ENCODE data around the gene TRPV2. TPM values are rescaled to one million over a fixed set of nuclear protein-coding genes. Genes with fewer than 3 reads are reported as not detected.

Gene TRPV2
- total and polyA plus RNA-seq, 10 of the 15 experiments (the other 5 are each of a cell fraction or from before 2014, with no cell fraction given): 8.9 to 94.4 (median 54.1) TPM

DNA sequence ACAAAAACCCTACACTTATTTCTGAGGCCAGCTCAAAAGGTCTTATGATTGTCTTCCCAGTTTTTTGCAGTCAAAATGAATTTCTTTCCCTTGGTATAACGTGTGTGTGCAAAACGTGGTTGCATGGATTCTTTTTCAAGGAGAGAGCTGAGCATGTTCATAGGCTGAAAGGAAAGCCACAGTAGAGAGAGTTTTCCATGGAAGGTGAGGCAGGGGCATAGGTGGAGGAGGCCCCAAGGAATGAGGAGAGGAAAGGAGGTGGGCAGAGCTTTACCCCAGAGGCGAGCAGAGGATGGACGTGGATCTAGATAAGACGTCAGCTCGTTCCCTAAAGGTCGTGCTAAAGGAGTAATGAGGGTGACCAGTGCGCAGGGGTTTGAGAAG lies 22.8 kb downstream of the TRPV2 start (continued):
- TF ChIP-seq, protein P1, sequence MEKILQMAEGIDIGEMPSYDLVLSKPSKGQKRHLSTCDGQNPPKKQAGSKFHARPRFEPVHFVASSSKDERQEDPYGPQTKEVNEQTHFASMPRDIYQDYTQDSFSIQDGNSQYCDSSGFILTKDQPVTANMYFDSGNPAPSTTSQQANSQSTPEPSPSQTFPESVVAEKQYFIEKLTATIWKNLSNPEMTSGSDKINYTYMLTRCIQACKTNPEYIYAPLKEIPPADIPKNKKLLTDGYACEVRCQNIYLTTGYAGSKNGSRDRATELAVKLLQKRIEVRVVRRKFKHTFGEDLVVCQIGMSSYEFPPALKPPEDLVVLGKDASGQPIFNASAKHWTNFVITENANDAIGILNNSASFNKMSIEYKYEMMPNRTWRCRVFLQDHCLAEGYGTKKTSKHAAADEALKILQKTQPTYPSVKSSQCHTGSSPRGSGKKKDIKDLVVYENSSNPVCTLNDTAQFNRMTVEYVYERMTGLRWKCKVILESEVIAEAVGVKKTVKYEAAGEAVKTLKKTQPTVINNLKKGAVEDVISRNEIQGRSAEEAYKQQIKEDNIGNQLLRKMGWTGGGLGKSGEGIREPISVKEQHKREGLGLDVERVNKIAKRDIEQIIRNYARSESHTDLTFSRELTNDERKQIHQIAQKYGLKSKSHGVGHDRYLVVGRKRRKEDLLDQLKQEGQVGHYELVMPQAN (conservative IDR thresholded peaks at IDR 0.05): peak; percentile 14; the same call in 1 of the 2 replicates
- peak; percentile 63 for TF ChIP-seq SMAD1 (IDR thresholded peaks at IDR 0.05; ENCODE audit: low read depth, partially characterized antibody)
- no peak for TF ChIP-seq PAX5 (IDR thresholded peaks at IDR 0.05; ENCODE audit: borderline replicate concordance, low read depth, low read length)

DNA sequence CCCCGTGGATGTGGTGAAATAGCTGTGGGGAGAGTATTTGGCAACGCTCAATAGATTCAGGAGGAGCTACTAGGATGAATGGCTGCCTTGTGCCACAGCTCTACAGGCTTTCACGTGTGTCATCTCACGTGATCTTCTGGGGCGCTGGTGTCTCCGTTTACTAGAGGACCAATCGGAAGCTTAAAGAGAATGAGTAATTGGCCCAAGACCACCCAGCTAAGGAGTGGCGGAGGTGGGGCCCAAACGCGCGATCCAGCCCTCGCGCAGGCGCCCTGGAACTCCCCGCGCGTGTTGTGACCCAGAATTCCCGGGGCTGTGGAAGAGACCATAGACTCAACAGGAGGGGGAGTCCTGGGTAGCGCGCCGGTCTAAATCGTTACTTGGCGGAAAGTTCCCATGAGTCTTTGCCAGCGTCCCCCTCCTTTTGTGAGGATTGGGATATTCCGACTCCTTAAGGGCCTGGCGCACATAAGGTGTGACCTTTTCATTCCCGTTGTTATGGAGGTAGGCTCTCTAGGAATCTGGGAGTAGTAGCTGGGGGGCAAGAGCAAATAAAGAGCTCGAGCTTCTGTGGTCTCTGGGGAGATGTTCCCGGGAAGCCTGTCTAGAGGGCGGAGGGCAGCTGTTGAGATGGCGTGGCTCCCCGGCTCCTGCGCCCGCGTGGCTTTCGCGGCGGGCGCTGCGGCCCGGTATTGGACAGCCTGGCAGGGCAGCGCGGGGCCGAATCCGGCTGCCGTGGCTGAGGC lies 23.4 kb downstream of the TRPV2 start:
- peak overlapping the region; percentile 62 for H2AFZ ChIP-seq (ENCODE audit: control insufficient read depth, low read depth, low read length)
- H3K4me3 ChIP-seq: peak overlapping the region; percentile 97
- SMC1A ChIA-PET (ENCODE audit: uncharacterized antibody, unreplicated experiment): interaction anchor here (0.6 to 3.0 kb wide), 17 partner anchors 8 to 152 kb away, joined by 3 to 25 read pairs (median 4); partner anchors contain the start of genes TRPV2 and UBB
- DNase-seq (ENCODE audit: low read depth, low spot score) (peak; percentile 98), ATAC-seq (peak; percentile 87), FAIRE-seq (peak; percentile 96)
- CTCF ChIA-PET: interaction anchor here (0.5 to 2.3 kb wide), 19 partner anchors 9 to 221 kb away, joined by 3 to 17 read pairs (median 4); partner anchors contain the start of genes PIGL and UBB
- no TSS peak for BruUV-seq (replicated peaks)
- peaks cover 49% of the 10 kb centered on the region for H3K79me2 ChIP-seq (ENCODE audit: control insufficient read depth, insufficient read depth, low read length)
- POLR2A ChIA-PET: interaction anchor here (0.6 to 3.7 kb wide), 12 partner anchors 9 to 153 kb away, joined by 3 to 54 read pairs (median 5); partner anchors contain the start of genes TRPV2 and UBB
- H4K20me1 ChIP-seq (ENCODE audit: control insufficient read depth, insufficient read depth): peaks cover 6% of the 10 kb centered on the region
- H3K9me3 ChIP-seq (replicated peaks; ENCODE audit: control insufficient read depth, insufficient read depth, low read length): no peaks in the 10 kb centered on the region; the same call in 2 of the 3 replicates
- H3K27ac ChIP-seq (ENCODE audit: control insufficient read depth, insufficient read depth): peak overlapping the region; percentile 79
- peaks cover 15% of the 10 kb centered on the region for H3K4me1 ChIP-seq (ENCODE audit: control insufficient read depth, insufficient read depth, low read length)
- no peaks in the 10 kb centered on the region for H3K27me3 ChIP-seq (replicated peaks in 1 of 2; ENCODE audit: control insufficient read depth in 2 of 2, insufficient read depth in 2 of 2, low read length in 1 of 2)
- intact Hi-C loops (cut with micrococcal nuclease; ENCODE audit: unreplicated experiment) (loop anchor here (2.0 to 5.0 kb wide), 3 partner anchors 20 to 151 kb away; partner anchors contain the start of gene UBB), in situ Hi-C loops (cut with MboI) (no loop called here)
- peak overlapping the region; percentile 95 for H3K9ac ChIP-seq (ENCODE audit: control insufficient read depth, insufficient read depth, low read length)
- H3K36me3 ChIP-seq (ENCODE audit: control insufficient read depth in 2 of 2, insufficient read depth in 2 of 2, low read length in 1 of 2): peaks cover 12 to 34% of the 10 kb centered on the region in 2 experiments
- H3K4me2 ChIP-seq (ENCODE audit: control insufficient read depth, insufficient read depth): peak overlapping the region; percentile 83
- RAD21 ChIA-PET (ENCODE audit: unreplicated experiment): interaction anchor here (0.7 to 5.4 kb wide), 13 partner anchors 10 to 188 kb away, joined by 3 to 82 read pairs (median 4); partner anchors contain the start of genes TRPV2 and UBB
- 1% methylated on average over 46 of the region's 46 CpGs for WGBS (ENCODE audit: insufficient coverage, insufficient replicate concordance, low lambda C conversion rate, missing lambda C conversion rate)
- TF ChIP-seq MYB (IDR thresholded peaks at IDR 0.05; ENCODE audit: borderline replicate concordance, low read depth, low read length) (no peak), TCF7 (IDR thresholded peaks at IDR 0.05; ENCODE audit: borderline replicate concordance) (peak; percentile 45; the same call in 1 of the 2 replicates), ESRRA (IDR thresholded peaks at IDR 0.05; ENCODE audit: low read length) (peak; percentile 65), TAF1 (IDR thresholded peaks at IDR 0.05; ENCODE audit: borderline replicate concordance, low read depth, low read length) (peak; percentile 98), SREBF1 (IDR thresholded peaks at IDR 0.05; ENCODE audit: low read length) (peak; percentile 96), CEBPB (IDR thresholded peaks at IDR 0.05; ENCODE audit: borderline replicate concordance in 1 of 2, low read depth in 2 of 2, low read length in 2 of 2) (no peak), NR2C2 (IDR thresholded peaks at IDR 0.05; ENCODE audit: borderline replicate concordance, control insufficient read depth, insufficient read length, low read depth) (no peak)
- TF ChIP-seq, protein P1 (conservative IDR thresholded peaks at IDR 0.05): peak; percentile 83
- TF ChIP-seq, protein P2, sequence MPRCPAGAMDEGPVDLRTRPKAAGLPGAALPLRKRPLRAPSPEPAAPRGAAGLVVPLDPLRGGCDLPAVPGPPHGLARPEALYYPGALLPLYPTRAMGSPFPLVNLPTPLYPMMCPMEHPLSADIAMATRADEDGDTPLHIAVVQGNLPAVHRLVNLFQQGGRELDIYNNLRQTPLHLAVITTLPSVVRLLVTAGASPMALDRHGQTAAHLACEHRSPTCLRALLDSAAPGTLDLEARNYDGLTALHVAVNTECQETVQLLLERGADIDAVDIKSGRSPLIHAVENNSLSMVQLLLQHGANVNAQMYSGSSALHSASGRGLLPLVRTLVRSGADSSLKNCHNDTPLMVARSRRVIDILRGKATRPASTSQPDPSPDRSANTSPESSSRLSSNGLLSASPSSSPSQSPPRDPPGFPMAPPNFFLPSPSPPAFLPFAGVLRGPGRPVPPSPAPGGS (IDR thresholded peaks at IDR 0.05; ENCODE audit: borderline replicate concordance, insufficient read depth, low read depth, low read length, poor library complexity, severe bottlenecking): peak; percentile 61
- TF ChIP-seq, protein P3, sequence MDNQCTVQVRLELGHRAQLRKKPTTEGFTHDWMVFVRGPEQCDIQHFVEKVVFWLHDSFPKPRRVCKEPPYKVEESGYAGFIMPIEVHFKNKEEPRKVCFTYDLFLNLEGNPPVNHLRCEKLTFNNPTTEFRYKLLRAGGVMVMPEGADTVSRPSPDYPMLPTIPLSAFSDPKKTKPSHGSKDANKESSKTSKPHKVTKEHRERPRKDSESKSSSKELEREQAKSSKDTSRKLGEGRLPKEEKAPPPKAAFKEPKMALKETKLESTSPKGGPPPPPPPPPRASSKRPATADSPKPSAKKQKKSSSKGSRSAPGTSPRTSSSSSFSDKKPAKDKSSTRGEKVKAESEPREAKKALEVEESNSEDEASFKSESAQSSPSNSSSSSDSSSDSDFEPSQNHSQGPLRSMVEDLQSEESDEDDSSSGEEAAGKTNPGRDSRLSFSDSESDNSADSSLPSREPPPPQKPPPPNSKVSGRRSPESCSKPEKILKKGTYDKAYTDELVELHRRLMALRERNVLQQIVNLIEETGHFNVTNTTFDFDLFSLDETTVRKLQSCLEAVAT (IDR thresholded peaks at IDR 0.05): peak; percentile 56; the same call in 1 of the 2 replicates

All from GM12878 (cell line).